NK-92 treated with Interleukin-12 subunit alpha and Interleukin-12 subunit beta, amount 100 ng/mL, for 24 hours (cell line): Measurements from ENCODE around the gene CPB1.
"Not testable (repeated sequence)": the region's sequence is repeated elsewhere in the genome, so short reads cannot be mapped to it uniquely, and the experiment has no call there.

Experiments
- DNase-seq: peaks from one replicate; lab custom pipeline; 2025; lab: John Stamatoyannopoulos, UW

CPB1 gene

GRCh38 chr3:148827585-148827984, at the start of gene CPB1:
Gene CPB1, plus strand, starts transcription at chr3:148827811. Its CDS starts 13 bp downstream, at chr3:148827824.
- no peak for DNase-seq

- DNase-seq, result no peak
These were observed 48.7 kb upstream of the CPB1 start for GRCh38 chr3:148778926-148779325.

- not testable (repeated sequence) for DNase-seq
These were observed 42.6 kb upstream of the CPB1 start for GRCh38 chr3:148785026-148785425.

GRCh38 chr3:148786159-148786558, 41.5 kb upstream of the CPB1 start:
- not testable (repeated sequence) for DNase-seq

- no peak for DNase-seq
These were observed 38.5 kb upstream of the CPB1 start for GRCh38 chr3:148789146-148789545.

GRCh38 chr3:148789906-148790305, 37.7 kb upstream of the CPB1 start:
- no peak for DNase-seq

GRCh38 chr3:148790370-148790769, 37.2 kb upstream of the CPB1 start:
- no peak for DNase-seq

GRCh38 chr3:148790851-148791735, 36.5 kb upstream of the CPB1 start:
- no peak for DNase-seq

GRCh38 chr3:148791920-148792319, 35.7 kb upstream of the CPB1 start:
- DNase-seq, result no peak

GRCh38 chr3:148792516-148792915, 35.1 kb upstream of the CPB1 start:
- DNase-seq, result no peak

- no peak for DNase-seq
These were observed 30.8 kb upstream of the CPB1 start for GRCh38 chr3:148796799-148797198.

- no peak for DNase-seq
These were observed 29.8 kb upstream of the CPB1 start for GRCh38 chr3:148797795-148798194.

- no peak for DNase-seq
These were observed 27.2 kb upstream of the CPB1 start for GRCh38 chr3:148800414-148800813.

- no peak for DNase-seq
These were observed 17.8 kb upstream of the CPB1 start for GRCh38 chr3:148809835-148810234.

- DNase-seq, result no peak
These were observed 12.1 kb upstream of the CPB1 start for GRCh38 chr3:148815316-148816110.

- DNase-seq, result no peak
These were observed 11.2 kb upstream of the CPB1 start for GRCh38 chr3:148816427-148816826.

GRCh38 chr3:148816981-148817525, 10.6 kb upstream of the CPB1 start:
- DNase-seq, result no peak

GRCh38 chr3:148820361-148821245, 7.0 kb upstream of the CPB1 start:
- no peak for DNase-seq

- DNase-seq, result no peak
These were observed 4.6 kb upstream of the CPB1 start for GRCh38 chr3:148823026-148823425.

- no peak for DNase-seq
These were observed 2.1 kb upstream of the CPB1 start for GRCh38 chr3:148825476-148825875.

- no peak for DNase-seq
These were observed 602 bp downstream of the CPB1 start for GRCh38 chr3:148828136-148828690.
